SKM-1 treated with dmso at 0.1 percent for 144 hours (cell line): Measurements from ENCODE around the gene LGALS4.
"Not testable (repeated sequence)": the region's sequence is repeated elsewhere in the genome, so short reads cannot be mapped to it uniquely, and the experiment has no call there.

ENCODE experiments used
- DNase-seq: peaks from one replicate; lab custom pipeline; 2025; ENCODE audit not compliant: unreplicated experiment; lab: John Stamatoyannopoulos, UW

The LGALS4 gene

DNA sequence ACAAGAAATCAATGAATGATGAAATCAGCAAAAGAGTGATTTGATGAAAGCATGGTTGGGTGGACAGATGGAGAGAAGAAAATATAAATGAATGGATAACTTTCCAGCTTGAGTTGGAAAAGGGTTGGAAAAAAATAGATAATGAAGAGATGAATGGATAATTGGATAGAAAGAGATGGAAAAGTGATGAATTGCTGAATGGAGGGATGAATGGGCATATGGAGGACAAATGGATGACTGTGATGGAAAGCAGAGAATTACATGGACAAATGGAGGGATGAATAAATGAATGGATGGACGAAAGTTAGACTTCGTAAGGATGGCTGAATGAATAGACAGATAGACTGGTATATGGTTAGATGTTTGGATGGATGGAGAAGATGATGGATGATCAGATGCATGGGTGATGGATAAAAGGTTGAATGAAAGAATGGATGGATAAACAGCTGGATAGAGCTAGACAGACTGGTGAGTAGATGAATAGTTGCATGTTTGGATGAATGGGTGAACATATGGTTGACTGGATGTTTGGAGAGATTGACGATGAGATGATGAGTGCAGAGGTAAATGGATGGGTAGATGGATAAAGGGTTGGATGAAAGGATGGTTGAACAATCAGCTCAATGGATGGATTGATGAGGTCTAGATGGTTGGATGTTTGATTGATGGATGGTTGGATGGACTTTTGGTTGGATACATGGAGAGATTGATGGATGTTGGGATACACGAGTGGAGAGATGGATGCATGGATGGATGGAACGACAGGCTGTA is 12.0 kb downstream of the LGALS4 start:
- no peak for DNase-seq

DNA sequence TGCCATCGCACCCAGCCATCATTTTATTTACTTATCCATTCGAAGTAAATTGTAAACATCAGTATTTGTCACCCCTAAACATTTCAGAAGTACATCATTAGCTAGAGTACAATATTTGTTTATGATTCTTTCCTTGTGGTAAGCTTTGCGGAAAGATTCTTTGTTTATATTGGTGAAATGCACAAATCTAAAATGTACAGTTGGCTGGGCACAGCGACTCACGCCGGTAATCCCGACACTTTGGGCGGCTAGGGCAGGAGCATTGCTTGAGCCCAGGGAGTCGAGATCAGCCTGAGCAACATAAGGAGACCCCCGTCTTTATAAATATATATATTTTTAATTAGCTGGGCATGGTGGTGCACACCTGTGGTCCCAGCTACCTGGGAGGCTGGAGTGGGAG is 13.6 kb downstream of the LGALS4 start:
- no peak for DNase-seq

DNA sequence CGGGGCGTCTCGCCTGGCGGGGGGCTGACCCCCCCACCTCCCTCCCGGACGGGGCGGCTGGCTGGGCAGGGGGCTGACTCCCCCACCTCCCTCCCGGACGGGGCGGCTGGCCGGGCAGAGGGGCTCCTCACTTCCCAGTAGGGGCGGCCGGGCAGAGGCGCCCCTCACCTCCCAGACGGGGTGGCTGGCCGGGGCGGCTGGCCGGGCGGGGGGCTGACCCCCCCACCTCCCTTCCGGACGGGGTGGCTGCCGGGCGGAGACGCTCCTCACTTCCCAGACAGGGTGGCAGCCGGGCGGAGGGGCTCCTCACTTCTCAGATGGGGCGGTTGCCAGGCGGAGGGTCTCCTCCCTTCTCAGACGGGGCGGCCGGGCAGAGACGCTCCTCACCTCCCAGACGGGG is 15.0 kb downstream of the LGALS4 start:
- not testable (repeated sequence) for DNase-seq

DNA sequence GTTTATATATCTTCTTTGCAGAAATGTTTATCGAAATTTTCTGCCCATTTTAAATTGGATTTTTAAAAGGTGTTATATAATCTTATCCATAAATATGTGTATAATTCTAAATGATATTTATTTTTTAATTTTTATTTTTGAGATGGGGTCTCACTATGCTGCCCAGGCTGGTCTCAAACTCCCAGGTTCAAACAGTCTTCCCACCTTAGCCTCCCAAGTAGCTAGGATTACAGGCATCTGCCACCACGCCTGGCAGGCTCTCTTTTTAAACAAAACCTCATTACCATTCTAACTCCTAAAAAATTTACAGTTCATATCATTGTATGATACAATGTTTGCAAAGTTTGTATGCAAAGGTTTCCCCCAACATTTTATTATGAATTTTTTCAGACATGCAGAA is 16.6 kb downstream of the LGALS4 start:
- no peak for DNase-seq

DNA sequence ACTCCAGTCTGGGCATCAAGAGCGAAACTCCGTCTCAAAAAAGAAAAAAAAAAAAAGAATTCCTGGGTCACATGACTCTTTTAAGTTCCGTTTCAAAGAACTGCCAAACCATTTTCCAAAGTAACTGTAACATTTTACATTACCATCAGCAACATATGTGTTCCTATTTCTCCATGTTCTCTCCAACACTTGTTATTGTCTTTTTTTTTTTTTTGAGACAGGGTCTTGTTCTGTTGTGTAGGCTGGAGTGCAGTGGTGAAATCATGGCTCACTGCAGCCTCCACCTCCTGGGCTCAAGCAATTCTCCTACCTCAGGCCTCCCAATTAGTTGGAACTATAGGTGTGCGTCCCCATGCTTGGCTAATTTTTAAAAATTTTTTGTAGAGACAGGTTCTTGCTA is 17.2 kb downstream of the LGALS4 start:
- DNase-seq = no peak

DNA sequence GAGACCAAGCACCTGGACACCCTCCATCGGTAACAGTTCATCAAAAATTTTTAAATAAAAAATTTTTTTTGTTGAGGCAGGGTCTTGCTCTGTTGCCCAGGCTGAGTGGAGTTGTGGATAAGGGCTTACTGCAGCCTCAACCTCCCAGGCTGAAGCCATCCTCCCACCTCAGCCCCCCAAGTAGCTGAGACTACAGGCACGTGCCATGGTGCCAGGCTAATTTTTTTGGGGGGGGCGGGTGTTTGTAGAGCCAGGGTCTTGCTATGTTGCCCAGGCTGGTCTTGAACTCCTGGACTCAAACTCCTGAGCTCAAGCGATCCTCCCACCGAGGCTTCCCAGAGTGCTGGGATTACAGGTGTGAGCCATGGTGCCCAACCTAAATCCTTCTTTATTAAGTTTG is 19.1 kb downstream of the LGALS4 start:
- no peak for DNase-seq

DNA sequence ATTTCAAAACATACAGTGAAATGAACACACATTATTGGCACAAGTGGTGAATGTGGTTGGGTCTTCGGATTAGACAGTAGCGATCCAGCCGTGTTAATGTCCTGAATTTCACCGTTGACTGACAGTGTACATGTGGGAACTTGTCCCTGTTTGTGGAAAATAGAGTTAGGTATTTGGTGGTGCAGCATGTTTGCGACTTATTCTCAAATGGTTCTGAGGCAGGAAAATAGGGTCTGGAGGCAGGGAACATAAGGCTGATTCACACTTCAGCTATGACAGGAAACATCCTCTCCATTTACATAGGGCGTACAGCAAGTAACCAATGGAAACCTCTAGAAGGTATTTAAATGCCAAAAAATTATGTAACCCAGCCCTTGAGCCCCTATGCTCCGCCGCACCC is 19.6 kb downstream of the LGALS4 start:
- DNase-seq = no peak

DNA sequence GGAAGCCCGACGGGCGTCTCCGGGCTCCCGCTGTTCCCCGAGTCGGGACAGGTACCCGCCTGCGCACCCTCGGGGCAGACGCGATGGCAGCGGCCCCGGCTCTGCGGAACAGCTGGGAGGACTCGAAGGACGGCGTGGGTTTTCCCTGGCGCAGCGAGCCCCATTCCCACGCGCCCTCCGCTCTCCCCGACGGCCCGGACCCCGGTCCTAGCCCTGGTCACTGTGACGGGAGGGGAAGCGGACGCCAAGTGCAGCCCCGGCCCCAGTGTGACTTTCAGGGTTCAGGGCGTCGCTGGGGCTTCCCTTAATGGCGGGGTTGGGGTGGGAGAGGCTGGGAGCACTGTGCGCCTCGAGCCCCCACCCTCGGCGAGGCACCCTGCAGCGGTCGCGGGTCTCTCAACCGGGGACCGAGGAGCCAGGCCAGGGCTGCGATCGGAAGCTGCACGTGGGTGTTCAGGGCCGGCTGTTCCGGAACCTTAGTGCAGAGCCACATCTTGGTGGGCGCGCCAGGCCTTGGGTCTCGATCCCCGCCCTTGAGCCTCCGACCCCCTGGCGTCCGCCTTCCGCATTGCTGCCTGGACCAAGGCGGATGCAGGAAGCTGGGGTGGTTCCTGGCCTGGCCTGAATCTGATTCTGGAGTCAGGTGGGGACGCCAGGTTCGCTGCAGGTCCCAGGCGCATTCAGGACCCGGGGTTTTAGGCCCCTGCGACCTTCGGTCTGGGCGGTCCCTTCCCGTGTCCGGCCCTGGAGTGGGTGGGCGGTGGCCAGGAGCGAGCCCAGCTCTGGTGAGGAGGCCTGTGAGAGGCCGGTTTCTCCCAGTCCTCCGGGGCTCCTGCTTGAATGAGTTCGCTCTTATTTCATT is 20.3 kb downstream of the LGALS4 start:
- DNase-seq = no peak

DNA sequence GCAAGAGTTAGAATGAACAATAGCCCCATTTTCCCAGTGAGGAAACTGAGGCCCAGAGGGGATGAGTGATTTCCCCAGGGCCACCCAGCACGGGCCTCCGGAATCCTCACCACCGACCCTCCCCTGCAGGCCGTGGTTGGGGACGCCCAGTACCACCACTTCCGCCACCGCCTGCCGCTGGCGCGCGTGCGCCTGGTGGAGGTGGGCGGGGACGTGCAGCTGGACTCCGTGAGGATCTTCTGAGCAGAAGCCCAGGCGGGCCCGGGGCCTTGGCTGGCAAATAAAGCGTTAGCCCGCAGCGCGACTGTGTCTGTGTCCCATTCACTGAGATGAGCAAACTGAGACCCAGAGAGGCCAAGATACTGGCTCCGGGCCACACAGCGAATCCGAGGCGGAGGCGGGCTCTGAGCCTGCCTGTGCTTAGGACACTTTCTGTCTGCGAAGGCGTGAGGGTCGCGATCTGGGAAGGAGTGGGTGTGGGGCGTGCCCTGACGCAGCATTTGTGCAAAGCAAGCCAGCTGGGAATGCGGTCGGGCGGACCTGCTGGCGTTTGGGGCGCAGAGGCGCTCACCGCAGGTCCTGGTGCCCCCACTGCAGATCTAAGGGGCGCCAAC is 21.2 kb downstream of the LGALS4 start:
- not testable (repeated sequence) for DNase-seq

DNA sequence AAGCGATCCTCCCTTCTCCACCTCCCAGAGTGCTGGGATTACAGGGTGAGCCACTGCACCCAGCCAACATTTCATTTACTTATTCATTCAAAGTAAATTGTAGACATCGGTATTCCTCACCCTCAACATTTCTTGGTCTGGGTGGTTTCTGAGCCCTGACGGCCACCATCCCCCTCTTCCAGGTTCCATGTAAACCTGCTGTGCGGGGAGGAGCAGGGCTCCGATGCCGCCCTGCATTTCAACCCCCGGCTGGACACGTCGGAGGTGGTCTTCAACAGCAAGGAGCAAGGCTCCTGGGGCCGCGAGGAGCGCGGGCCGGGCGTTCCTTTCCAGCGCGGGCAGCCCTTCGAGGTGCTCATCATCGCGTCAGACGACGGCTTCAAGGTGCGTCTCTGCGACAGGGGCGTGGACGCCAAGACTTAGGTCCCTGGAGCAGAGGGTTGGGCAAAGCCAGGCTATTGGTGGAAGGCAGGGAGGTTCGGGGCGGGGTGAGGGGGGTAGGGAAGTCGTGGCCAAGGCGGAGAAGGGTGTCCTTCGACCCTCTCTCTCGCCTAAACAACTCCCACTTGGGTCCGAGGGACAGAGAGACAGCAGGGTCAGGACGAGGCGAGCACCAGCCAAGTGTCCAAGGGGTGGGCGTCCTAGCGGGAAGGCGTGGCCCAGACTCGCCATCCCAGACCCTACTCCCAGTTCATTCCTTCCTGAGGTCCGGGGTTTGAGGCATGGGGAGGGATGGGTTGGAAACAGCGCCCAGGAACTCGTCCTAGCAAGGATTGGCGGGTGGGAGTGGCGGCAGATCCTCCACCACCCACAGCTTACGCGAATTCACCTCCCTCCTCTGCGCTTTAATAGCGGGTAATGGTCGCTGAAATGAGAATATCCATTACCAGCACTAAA is 22.0 kb downstream of the LGALS4 start:
- not testable (repeated sequence) for DNase-seq

DNA sequence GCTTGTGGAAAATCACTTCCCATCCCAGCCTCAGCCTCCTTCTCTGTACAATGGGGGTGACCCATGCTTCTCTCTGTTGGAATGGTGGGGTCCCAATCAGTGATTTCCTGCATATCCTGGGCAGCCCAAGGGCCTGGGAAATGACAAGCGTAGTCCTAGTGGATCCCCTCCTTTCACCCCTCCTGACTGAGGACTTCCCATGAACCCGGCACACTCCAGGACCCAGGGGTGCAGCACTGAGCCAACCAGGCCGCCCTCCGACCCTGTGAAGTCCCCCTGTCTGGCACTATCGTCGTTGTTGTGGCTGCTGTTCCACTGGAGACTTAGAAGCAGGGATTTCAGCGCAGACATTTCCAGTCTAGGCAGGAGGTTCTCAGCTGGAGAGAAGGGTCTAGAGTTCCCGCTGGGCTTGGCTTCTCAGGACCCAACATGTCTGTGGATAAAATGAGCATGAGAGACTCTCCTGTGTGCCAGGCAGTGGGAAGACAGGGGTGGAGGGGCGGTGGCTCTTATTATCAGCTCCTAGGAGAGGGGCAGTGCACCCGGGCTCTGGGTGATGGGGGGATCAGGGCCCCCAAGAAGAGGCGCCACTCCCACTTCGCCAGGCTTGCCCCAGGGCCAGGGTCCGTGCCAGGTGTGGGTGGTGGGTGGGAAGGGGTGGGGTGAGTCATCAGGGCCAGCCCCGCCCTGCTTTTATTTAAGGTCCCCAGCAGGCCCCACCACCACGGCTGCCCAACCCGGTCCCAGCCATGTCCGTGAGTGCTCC is 24.1 kb downstream of the LGALS4 start, which contains the start of gene LGALS7B:
TSS of gene LGALS7B (plus strand) at position 723 of the 766 bp plus-strand sequence. CDS start at position 750, 27 bp downstream.
- DNase-seq = no peak

DNA sequence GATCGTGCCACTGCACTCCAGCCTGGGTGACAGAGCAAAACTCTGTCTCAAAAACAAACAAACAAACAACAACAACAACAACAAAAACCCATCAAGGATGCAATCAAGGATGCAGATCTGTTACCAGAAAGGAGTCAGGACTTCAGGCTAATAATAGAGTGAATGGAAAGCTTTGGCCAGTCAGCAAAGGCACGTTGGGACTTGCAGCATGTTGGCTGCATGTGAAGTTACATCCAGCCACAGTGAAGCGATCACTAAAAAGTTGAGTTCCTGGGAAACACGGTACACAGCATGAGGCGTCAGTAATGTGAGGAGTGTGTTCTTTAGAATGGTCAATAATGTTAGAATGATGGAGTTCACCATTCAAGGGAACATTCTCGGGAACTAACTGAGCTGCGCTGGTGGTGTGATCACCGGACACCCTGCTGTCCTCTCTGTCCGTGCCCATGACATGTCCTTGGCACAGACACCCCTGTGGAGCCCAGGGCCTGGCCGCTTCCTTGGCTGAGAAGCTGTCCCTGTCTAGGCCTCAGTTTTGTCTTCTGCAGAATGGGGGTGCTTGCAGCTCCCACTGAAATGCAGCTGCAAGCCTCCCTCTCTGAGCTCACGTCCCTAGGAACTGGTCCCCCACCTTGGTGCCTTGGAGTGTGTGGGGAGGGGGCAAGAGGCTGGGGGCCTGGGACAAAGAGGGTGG is 26.0 kb downstream of the LGALS4 start:
- DNase-seq = no peak

DNA sequence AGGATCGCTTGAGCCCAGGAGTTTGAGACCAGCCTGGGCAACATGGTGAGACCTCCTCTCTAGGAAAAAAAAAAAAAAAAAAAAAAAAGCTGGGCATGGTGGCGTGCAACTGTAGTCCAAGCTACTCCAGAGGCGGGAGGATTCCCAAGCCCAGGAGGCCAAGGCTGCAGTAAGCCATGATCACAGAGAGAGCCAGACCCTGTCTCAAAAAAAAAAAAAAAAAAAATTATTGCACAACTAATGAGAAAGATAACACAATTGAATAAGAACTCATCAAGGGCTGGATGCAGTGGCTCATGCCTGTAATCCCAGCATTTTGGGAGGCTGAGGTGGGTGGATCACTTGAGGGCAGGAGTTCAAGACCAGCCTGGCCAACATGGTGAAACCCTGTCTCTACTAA is 26.7 kb downstream of the LGALS4 start:
- not testable (repeated sequence) for DNase-seq

DNA sequence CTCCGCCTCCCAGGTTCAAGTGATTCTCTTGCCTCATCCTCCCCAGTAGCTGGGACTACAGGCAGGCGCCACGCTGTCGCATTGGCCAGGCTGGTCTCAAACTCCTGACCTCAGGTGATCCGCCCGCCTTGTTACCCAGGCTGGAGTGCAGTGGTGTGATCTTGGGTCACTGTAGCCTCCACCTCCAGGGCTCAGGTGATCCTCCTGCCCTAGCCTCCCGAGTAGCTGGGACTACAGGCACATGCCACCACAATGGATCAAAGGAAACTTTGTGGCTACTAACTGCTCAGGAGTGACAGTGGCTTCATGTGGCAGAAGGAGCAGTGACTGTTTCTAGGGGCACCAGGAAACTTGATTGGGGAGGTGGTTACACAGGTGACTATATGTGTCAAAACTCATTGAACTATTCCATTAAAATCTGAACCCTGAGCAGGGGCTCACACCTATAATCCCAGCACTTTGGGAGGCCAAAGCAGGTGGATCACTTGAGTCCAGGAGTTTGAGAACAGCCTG is 27.5 kb downstream of the LGALS4 start:
- no peak for DNase-seq

DNA sequence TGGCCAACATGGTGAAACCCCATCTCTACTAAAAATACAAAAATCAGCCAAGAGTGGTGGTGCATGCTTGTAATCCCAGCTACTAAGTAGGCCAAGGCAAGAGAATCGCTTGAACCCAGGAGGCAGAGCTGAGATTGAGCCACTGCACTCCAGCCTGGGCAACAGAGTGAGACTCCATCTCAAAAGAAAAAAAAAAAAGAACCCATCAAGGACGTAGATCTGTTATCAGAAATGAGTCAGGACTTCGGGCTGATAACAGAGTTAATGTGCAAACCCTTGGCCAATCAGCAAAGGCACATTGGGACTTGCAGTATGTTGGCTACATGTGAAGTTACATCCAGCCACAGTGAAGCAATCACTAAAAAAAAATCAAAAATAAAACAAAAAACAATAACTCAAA is 28.5 kb downstream of the LGALS4 start:
- no peak for DNase-seq

DNA sequence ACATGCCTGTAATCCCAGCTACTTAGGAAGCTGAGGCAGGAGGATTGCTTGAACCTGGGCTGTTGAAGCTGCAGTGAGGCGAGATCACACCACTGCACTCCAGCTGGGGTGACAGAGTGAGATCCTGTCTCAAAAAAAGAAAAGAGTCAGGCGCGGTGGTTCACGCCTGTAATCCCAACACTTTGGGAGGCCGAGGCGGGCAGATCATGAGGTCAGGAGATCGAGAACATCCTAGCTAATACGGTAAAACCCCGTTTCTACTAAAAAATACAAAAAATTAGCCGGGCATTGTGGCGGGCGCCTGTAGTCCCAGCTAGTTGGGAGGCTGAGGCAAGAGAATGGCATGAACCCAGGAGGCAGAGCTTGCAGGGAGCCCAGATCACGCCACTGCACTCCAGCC is 30.5 kb downstream of the LGALS4 start:
- DNase-seq = not testable (repeated sequence)

DNA sequence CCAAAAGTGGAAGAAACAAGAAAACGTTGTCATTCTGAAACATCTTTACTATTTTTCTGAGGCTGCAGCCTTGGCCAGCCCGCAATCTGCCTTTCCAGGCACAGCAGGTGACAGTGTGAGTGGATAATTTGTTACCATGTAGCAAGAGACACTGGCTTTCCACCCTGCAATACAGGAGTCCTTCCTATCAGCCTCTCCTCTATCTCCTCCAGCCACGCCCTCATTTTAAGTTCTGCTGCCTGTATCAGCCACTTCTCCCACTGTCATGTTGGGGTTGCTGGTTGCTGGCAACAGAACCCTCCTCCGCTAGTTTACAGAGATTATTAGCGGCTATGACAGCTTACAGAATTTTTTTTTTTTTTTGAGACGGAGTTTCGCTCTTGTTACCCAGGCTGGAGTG is 31.7 kb downstream of the LGALS4 start:
- no peak for DNase-seq

DNA sequence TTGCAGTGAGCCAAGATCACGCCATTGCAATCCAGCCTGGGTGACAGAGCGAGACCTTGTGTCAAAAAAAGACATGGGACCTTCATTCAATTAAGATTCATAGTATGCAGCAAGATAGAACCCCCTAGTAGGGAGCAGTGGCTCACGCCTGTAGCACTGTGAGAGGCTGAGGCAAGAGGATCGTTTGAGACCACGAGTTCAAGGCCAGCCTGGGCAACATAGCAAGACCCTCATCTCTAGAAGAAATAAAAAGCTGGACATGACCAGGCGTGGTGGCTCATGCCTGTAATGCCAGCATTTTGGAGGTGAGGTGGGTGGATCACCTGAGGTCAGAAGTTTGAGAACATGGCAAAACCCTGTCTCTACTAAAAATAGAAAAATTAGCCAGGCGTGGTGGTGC is 32.3 kb downstream of the LGALS4 start:
- DNase-seq = no peak

DNA sequence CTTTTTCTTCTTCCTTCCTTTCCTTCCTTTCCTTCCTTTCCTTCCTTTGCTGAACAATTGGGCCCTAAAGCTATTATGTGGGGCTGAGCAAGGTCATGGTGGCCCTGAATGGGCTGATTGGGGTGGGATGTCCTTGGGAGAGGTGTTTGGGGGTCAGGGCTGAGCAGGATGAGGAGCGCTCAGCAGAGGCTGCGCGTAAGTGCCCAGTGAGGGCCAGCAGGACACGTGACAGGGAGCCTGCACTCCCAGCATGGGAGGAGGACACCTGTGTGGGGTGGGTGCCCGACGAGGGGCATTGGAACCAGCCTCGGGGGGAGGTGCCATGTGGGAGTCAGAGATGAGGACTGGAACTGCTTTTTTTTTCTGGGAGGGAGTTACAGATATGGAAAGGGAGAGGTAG is 34.0 kb downstream of the LGALS4 start:
- DNase-seq = no peak
